Activated naive CD4-positive, alpha-beta T cell (primary cell): ENCODE data around the gene TBCD.

Experiments
- DNase-seq, 4 experiments: peaks; one replicate each; lab custom pipeline; 2025; lab: John Stamatoyannopoulos, UW

Gene TBCD

DNA sequence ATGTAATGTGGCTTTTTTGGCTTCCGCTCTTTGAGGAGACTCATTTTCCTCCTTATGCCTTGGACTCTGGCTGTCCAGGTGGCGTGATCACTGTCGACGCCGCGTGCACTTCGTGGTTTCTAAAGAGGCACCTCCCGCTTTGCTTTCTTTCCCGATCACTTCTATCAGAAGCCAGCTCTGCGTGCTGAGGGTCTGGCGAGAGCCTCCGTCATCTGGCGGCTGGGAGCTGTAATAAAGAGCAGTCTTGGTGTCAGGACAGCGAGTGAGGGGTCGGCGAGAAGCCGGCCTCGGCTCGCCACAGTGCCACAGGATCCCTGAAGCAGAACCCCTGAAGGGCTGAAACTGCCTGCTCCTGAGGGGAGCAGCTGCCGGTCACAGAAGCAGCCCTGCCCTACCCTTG is 80.5 kb downstream of the TBCD start:
- no peak for DNase-seq

DNA sequence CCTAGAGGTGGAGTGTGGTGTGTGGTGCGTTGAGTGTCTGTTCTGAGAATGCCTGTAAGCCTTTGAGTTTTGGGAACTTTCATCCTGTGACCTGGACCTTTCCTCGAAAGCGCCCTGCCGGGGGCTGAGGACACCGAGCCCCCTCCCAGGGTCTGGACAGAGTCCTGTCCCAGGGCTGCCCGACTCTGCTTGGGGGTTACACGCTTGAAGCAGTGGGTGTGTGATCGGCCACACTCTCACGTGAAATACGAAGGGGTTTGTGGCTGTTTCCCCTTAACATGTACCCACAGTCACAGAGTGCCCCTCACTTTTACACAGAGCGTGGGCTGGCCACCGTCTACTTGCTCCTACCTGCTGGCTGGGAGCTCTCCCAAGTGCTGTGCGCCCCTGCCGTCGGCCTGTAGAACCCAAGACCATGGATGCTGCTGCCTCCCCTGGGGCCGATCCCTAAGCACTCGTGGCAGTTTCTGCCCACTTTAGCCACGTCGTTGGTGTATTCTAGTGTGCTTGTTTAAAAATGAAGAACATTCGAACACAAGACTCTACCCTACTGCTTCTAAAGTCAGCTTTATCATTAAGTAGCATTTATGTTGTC is 81.1 kb downstream of the TBCD start:
- no peak for DNase-seq

DNA sequence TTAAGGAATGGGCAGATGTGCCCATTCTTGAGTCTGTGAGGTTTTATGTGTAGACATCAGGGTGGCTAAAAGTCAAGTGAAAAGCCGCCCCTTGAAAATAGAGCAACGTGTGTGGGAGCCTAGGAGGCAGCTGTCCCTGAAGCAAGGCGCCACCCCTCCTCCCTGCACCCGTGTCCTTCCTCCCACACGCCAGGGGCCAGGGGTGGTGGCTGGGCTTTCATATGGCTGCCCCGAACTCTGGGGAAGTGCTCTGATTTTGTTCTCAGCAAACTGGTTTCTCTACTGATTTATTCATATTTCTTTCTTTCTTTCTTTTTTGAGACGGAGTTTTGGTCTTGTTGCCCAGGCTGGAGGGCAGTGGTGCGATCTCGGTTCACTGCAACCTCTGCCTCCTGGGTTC is 83.3 kb downstream of the TBCD start:
- no peak for DNase-seq

DNA sequence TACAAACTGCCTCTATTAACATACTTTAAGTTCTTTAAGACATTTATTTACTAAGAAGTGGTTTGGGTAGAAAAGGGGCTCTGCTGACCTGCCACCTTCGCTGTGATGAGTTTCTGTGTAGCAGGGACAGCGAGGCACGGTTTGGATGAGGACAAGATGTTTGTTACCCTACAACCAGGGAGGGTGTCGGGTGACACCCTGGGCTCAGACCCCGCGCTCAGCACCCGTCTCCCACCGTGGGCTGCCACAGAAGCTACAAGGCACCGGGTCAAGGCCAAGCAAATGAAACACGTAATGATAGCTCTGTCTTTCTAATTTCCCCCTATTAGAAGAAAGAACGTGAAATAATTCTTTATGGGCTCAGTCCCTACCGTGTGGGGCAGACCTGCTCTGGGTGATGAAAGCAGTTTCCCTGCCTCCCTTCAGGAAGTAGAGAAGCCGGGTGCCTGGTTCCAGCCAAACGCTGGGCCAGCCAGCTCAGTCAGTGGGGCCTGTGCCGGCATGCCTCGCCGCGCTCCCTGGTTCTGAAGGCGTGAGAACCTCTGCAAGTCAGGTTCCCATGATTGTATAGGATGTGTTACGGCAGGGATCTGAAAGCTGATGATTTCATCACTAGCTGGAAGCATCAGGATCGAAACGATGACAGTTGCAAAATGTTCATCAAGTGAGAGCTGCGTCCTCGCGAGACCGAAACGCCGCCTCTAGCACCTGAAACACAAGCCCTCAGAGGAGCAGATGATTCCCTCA is 84.1 kb downstream of the TBCD start:
- DNase-seq, result no peak

DNA sequence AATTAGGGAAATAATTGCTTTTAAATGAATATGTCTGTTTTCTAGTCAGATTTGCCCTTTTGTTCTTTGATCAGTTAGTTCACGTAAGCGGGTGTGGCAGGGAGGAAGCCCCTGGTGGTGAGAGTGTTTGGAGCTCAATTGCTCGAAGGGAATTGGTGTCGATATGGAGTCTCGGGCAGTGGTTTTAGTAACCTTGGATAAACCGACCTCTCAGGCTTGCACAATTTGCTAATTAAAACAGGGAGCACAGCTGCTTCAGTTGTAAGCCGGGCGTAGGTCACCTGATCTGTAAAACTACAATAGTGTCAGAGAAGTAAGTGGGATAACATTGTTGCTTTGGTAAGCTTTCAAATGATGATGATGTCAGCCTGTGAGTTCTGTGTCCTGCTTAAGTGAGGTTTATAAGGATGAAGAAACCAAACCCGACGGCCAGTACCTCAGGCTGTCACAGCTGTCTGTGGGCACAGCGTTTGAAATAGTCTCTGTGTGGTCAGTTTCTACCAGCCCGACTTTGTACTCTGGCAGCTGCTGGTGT is 85.0 kb downstream of the TBCD start:
- DNase-seq, result no peak

DNA sequence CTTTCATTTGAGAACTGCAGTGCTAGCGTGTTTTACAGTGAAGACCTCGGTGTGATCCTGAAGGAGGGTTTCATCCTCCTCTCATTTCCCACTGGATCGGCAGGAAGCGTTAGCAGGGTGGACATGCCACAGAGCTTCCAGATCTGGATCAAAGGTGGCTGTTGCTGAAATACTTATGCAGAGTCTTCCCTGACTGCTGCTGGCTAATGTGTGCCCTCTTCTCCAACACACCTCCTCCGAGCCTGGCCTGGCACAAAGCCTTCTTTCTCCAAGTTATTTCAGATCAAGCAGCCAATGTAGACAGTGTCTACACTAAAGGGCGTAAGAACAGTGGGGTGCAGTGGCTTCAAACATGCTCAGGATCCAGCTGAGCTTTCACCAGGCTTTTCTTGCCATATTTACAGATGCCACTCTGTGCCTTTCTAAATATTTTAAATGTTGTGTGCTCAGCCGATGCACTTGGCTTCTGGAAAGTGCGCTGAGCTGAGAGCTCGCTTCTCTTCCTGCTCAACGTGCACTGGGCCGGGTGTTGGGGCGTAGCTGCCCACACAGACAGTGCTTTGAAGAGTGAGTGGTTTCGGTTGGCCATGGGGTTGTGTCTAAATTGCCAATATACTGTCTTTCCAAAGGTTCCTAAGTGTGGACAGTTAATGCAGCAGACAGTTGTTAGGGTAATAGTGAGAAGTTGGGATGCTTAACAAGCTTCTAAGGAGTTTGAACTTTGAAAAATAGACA is 85.9 kb downstream of the TBCD start:
- DNase-seq, result no peak

DNA sequence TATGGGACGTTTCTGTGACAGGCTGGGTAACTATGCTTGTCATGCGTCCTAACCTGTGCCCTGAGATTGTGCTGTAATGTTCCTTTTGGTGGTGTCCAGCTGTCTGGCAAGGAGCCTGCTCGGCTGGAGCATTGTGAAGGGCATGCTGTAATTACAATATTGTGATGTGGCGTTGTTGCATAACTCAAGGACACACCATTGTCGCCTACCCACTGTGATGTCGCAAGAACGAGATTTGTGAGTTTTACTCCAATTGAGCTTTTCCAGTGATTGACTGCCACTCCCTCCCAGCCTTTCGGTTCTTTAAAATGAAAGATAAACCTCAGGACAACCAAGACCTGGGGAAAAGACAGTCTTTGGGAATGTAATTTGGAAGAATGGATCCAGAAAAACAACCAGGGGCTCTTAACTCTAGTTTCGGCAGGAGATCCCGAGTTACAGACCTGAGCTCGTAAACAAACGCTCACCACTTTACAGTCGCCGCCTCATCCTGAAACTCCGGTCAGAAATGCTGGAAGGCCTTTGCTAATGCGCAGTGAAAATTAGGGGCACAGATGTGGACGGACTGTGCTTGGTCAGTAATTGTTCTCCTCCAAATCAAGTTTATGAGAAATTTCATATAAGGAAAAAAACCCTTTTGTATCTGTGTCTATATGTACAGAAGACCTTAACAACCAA is 86.7 kb downstream of the TBCD start:
- no peak for DNase-seq

DNA sequence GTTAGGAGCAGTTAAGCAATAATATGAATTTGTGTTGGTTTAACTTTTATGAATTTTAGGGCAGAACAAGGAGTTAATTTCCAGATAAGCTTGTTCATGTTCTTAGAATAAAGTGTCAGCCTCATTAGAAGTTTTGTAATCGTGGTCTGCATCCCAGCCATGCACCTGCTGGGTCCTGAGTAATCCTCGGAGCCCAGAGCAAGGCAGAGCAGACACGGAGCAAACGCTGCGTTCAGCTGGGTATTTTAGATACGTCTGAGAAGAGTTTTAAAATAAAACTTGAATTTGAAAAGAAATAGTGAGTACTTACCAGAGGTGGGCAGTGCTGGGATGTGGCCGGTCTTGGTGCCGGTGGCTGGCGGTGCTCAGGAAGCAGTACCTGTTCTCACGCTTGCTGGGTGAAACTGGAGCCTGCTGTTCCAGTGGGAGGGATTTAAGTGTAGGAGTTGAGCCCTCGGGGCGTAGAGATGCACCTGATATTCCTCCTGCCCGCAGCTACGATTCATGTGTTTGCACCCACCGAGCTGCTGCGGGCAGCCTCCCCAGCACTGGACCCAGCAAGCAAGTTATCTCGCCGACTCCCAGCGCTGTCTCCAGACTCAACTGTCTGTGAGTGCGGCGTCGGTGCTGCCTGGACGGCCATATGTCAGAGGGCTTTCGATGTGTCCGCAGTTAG is 87.9 kb downstream of the TBCD start, which contains the start of gene ZNF750:
Gene ZNF750, minus strand, starts transcription at position 406 of the 676 bp plus-strand sequence. CDS start 7,568 bp downstream, outside the sequence.
- no peak for DNase-seq

DNA sequence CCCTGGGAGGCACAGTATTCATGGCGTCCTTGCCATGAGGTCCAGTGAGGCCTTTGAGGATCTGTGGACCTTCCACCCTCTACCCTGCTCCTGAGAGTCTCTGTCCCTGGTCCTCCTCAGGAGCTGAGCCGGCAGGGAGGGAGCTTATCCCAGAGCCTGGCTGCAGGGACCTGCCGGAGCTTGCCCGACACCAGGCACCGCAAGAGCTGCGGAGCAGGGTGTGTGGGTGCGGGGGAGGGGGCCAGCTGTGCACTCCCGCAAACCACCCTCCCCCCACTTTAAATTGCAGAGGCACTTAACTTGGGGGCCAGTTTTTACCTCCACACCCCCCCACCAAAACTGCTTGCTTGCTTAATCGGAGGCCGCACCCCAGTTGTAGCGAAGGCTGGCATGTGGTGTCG is 88.6 kb downstream of the TBCD start:
- DNase-seq, result no peak

DNA sequence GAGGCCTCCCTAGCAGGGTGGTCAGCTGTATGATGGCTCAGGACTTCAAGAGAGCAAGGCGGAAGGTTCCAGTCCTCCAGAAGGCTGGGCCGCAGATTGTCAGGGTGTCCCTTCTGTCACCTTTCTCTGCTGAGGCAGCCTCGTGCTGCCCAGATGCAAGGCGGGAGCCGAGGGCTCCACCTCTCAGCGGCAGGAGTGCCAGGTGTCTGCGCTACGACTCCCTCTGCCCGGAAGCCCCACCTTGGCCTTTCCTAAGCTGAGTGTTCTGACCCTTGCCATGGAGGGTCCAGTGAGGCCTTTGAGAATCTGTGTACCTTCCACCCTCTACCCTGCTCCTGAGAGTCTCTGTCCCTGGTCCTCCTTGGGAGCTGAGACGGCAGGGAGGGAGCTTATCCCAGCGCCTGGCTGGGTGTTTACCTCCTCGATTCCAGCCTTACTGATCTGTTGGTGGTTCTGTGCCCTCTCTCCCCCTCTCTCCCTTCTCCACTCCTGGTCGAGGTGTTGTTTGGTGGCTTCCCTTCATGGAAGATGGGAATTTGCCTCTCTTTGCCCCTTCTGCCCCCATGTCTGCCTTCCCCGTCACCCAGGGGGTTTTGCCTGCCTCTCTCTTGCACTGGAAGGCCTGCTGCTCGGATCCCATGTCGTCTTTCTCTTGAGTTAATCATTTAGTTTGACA is 90.2 kb downstream of the TBCD start:
- DNase-seq, result no peak

DNA sequence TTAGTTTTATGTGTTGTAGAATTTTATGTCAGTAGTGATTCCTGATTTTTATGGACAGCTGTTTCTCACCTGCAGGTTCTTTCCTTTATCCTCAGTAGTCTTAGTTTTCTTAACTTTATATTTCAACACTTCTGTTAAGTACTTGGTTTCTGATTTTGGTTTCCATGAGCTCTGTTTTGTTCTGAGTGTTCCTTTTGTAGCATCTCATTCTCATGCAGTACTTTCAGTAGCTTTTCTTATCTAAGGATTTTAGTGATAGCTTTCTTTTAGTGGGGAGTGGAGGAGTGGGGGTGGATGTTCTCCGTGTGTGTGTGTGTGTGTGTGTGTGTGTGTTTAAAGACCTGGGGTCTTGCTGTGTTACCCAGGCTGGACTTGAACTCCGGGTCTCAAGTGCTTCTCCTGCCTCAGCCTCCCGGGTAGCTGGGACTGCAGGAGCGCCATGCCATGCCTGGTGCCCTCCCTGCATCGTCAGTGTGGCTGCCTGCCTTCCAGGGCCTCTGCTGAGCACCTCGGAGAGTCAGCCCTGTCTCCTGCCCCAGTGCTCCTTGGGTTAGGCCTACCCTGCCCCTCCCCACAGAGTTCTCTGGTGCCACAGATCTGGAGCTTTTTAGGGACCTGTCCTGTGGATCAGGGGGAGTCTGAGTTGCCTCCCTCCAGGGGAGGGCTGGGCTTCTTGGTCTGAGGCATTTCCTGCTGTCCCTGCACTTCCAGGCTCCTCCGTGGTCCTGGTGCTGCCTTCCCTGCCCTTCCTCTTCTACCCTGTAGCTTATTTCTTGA is 92.2 kb downstream of the TBCD start:
- no peak for DNase-seq

DNA sequence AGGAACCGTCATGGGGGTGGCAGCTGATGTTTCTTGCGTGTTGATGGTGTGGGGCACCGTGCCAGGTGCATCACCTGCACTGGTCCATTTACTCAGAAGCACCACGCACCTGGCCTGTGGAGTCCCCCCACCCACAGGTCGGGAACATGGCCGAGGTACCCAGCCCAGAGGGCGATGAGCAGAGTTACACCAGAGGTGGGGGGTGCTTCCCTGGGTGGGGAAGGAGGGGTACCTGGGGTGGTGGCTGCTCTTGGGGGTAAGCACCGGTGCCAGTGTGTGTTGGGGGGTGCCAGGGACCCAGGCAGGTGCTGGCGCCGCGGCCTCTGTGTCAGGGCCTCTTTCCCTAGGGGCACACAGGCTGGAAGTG is 92.9 kb downstream of the TBCD start:
- no peak for DNase-seq

DNA sequence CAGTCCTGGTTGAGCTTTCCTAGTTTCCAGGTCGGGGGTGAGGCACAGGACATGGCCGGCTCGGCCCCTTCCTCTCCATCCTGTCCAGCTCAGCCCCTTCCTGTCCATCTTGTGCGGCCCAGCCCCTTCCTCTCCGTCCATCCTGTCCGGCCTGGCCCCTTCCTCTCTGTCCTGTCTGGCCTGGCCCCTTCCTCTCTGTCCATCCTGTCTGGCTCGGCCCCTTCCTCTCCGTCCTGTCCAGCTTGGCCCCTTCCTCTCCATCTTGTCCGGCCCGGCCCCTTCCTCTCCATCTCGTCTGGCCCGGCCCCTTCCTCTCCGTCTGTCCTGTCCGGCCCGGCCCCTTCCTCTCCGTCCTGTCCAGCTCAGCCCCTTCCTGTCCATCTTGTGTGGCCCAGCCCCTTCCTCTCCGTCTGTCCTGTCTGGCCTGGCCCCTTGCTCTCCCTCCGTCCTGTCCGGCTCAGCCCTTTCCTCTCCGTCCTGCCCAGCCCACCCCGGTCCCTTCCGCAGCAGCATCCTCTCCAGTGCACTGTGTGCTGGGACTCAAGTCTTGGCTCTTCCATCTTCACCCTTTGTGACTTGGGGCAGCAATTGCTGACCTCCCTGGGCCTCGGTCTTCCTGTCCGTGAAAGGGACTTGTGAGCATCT is 93.4 kb downstream of the TBCD start:
- DNase-seq, result no peak

DNA sequence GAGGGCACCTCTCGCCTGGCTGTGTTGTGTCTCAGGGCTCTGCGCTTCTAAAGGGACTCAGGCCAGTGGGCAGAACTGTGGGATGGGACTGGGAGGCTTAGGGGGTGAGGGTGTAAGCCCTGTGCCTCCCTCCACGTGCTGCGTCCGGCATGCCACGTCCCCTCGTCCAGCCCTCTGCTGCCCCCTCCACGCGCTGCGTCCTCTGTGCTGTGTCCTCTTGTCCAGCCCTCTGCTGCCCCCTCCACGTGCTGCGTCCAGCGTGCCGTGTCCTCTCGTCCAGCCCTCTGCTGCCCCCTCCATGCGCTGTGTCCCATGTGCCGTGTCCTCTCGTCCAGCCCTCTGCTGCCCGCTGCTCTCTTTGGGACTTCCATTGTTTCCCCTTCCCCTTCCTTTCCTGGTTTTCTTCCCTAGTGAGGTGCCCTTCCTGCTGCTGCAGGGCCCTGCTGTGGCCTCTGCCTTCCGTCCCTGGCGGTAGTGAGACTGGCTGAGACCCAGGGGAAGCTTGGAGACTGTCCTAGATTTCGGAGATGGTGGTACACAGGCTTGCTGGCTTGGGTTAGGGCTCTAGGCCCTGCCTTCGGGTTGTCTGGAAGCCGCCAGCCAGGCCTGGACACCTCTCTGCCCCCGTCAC is 94.3 kb downstream of the TBCD start:
- DNase-seq, result no peak

DNA sequence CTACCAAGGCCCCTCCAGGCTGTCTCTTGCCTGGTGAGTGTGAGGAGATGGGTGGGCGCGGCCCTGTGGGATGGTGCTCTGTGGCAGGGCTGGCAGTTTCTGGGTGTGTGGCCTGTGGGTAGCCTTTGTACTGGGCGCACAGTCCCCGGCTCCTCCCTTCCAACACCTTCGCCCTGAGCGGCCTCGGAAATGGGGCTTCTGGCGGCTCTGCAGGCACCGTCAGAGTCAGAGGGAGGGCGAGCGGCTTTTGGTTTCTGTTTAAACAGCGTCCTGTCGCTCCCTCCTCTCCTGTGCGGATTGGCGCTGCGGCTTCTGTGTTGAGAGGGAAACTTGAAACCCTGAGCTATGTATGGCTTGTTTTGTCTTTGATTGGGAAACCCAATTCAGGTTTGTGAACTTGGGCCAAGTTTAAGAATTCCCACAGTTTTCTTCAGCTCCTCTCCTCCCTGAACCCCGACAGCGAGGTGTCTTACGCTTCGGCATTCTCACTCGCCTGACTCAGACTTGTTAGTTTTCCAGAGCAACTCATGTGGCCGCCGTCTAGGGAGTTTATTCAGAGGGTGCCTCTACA is 96.2 kb downstream of the TBCD start:
- peak in 2 of 4 experiments; percentile 6 for DNase-seq

DNA sequence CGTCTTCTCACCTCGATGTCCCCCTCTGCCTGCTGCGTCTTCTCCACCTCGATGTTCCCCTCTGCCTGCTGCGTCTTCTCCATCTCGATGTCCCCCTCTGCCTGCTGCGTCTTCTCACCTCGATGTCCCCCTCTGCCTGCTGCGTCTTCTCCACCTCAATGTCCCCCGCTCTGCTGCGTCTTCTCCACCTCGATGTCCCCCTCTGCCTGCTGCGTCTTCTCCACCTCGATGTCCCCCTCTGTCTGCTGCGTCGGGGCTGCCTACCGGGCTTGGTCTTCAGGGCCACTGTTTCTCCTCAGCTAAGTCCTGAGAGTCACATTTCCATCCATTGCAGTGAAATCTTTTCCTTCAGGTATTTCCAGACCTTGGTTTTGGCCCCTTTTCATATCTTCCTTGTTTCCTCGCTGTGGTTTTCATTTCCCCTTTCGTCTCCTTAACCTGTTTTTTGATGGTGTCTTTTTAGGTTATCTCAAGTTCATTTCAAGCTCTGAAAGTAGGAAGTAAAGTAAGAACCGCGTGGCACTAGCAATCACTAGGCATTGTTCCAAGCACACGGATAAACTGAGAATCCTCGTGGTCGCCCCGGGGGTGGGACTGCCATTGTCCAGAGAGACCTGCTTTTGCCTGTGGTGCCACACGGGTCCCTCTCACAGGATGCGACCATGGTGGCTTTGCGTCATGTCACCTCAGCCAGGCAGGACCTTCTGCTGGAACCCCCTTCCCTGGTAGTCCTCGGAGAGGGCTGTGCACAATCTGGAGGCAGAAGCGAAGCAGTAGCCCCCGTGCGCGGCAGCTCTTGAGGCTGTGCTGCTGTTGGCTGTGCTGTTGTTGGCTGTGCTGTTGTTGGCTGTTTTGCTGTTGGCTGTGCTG is 97.4 kb downstream of the TBCD start:
- no peak for DNase-seq

DNA sequence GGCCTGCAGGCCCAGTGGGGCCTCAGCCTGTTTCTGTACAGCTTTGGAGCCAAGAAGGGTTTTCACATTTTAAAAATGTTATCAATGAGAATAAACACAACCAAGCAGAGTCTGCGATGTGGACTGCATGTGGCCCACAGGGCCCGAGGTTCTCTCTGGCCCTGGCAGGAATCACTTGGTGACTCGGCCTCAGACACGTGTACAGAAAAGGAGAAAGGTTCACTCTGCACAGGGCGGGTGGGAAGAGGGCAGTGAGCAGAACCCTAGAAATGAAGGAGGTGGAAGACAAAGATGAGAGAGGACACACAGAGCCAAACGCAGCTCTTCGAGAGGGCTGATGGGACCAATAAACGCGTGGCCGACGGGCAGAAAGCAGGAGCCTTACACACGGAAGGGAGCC is 99.5 kb downstream of the TBCD start:
- DNase-seq, result no peak

DNA sequence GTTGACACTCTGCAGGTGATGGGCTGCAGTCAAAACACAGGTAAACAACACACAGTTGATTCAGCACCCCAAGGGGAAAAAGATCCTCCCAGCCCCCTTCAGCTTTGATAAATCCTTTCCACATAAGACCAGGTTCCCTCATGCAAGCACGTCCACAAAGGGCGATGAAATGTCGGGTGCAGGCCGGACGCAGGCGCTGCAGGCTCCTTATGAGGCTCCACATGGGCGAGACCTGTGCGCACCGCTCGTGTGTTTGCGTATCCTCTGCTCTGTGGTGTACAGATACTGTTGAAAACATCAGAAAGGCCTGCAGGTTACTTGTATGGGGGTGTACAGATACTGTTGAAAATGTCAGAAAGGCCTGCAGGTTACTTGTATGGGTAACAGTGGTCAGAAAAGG is 102.4 kb downstream of the TBCD start:
- DNase-seq, result no peak
